Epithelial cell of proximal tubule (primary cell): ENCODE data around the gene TEX22. TPM values are rescaled to one million over a fixed set of nuclear protein-coding genes. Genes with fewer than 3 reads are reported as not detected.

Experiments used
- DNase-seq: peaks from one replicate; pipeline ENCODE4 v3.0.0-alpha.2; 2011; ENCODE audit warnings: low read depth
- H3K4me3 ChIP-seq: 2 replicates; pipeline ENCODE4 v1.5.1; 2011; ENCODE audit warnings: low read depth, mild to moderate bottlenecking, low read length
- total RNA-seq: library from RNA; depleted of rRNA; stranded (reverse); fragments of >200 nt; gene quantifications from 2 replicates; pipeline ENCODE4 v1.2.3, GENCODE V29; 2015
- TF ChIP-seq, protein P1 (sequence below): conservative IDR thresholded peaks from 2 replicates; pipeline ENCODE4 v1.5.1; 2012; ENCODE audit warnings: low read depth, mild to moderate bottlenecking, low read length

TEX22 gene
- total RNA-seq, 1 donor from 2014 or later, result 0.29 TPM

- H3K4me3 ChIP-seq, result peak overlapping the region; percentile 77
- DNase-seq, result no peak
- TF ChIP-seq, protein P1, sequence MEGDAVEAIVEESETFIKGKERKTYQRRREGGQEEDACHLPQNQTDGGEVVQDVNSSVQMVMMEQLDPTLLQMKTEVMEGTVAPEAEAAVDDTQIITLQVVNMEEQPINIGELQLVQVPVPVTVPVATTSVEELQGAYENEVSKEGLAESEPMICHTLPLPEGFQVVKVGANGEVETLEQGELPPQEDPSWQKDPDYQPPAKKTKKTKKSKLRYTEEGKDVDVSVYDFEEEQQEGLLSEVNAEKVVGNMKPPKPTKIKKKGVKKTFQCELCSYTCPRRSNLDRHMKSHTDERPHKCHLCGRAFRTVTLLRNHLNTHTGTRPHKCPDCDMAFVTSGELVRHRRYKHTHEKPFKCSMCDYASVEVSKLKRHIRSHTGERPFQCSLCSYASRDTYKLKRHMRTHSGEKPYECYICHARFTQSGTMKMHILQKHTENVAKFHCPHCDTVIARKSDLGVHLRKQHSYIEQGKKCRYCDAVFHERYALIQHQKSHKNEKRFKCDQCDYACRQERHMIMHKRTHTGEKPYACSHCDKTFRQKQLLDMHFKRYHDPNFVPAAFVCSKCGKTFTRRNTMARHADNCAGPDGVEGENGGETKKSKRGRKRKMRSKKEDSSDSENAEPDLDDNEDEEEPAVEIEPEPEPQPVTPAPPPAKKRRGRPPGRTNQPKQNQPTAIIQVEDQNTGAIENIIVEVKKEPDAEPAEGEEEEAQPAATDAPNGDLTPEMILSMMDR, result no peak
Observed at GRCh38 chr14:105418269-105419194, 20.2 kb downstream of the TEX22 start.

DNA sequence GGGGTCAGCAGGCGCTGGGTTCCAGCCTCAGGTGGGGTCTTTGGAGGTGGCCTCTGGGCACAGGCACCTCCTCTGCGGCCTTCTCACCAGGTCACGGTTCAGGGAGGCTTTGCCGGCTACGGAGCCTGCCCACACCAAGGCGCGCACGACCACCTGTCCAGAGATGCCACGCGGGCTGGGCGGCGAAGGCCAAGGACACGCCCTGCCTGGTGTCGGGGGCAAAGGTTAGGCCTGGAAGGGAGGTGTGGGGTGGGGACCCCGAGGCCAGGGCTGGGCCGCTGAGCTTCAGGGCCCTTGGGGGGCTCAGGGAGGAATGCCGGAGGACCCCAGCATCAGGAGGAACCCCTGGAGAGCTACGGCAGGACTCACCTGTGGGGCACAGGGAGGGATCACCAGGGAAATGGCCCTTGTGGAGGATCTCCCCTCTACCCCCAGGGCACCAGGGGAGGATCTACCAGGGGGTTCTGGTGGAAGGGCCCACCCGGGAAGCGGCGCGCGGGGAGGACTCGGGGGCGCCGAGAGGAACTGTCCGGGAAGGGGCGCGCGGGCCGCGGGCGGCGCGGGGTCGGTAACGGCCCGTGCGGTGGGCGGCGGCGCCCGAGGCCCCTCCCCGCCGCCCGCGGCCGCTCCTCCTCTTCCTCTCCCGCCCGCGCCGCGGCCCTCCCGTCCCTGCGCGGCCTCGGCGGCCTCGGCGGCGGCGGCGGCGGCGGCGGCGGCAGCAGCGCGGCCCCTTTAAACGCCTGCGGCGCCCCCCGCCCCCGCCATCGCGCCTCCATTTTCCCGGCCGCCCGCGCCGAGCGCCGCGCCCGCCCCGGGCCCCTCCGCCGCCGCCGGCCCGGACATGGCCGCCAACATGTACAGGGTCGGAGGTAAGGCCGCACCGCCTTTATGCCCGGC, 21.1 kb downstream of the TEX22 start, which contains the start of gene MTA1:
Gene MTA1 (plus strand): TSS at position 633 of the 897 bp plus-strand sequence. CDS start 209 bp downstream, at position 842.
- TF ChIP-seq, protein P1, result no peak
- H3K4me3 ChIP-seq, result peak within 1 kb of the TSS; percentile 87
- DNase-seq, result no peak

- peak overlapping the region; percentile 87 for H3K4me3 ChIP-seq
- no peak for DNase-seq
- TF ChIP-seq, protein P1, result no peak
Observed at GRCh38 chr14:105420101-105420973, 22.0 kb downstream of the TEX22 start.

- peak overlapping the region; percentile 87 for H3K4me3 ChIP-seq
- DNase-seq, result no peak
- TF ChIP-seq, protein P1, result no peak
Observed at GRCh38 chr14:105420974-105421674, 22.8 kb downstream of the TEX22 start.

GRCh38 chr14:105421723-105422615, 23.6 kb downstream of the TEX22 start:
- no peak for DNase-seq
- peak overlapping the region; percentile 87 for H3K4me3 ChIP-seq
- TF ChIP-seq, protein P1, result no peak
